ENCODE results near the gene ERGIC1. TPM values are rescaled to one million over a fixed set of nuclear protein-coding genes. Genes with fewer than 3 reads are reported as not detected.

ERGIC1 gene
- total RNA-seq, 1 experiment from 2014 or later: 77.0 TPM

- peaks cover 0 to 22% (median 16%) of the 10 kb centered on the region in 3 experiments; a peak in 5 of 7 replicates for H3K36me3 Mint-ChIP-seq (ENCODE audit: insufficient read depth in 1 of 3, low read depth in 3 of 3)
These were observed 135.9 kb downstream of the ERGIC1 start for GRCh38 chr5:172969921-172970320.

More at GRCh38 chr5:172969921-172970320, 135.9 kb downstream of the ERGIC1 start:
- H3K4me1 ChIP-seq (ENCODE audit: insufficient read depth, low read length): no peaks in the 10 kb centered on the region
- no peak overlapping the region for H3K18ac ChIP-seq (ENCODE audit: insufficient read length, low read depth, low read length)
- no peak overlapping the region for H2BK5ac ChIP-seq (ENCODE audit: insufficient read length, low read length)
- H3K27ac ChIP-seq (ENCODE audit: insufficient read length, low read depth, low read length): no peak overlapping the region
- no peak overlapping the region for H4K8ac ChIP-seq (replicated peaks; ENCODE audit: insufficient read length, low read depth, low read length)
- Mint-ChIP-seq H3K4me3 (no peak overlapping the region), H3K9me3 (no peaks in the 10 kb centered on the region), H3K27ac (no peak overlapping the region), H3K27me3 (ENCODE audit: low read depth) (peaks cover 7% of the 10 kb centered on the region), H3K4me1 (no peaks in the 10 kb centered on the region)
- no peaks in the 10 kb centered on the region for H3K79me2 ChIP-seq (ENCODE audit: insufficient read depth, low read length)
- no peak overlapping the region for H3K14ac ChIP-seq (ENCODE audit: insufficient read depth, low read length)
- TF ChIP-seq CTCF (conservative IDR thresholded peaks at IDR 0.05): no peak
- no peak overlapping the region for H4K91ac ChIP-seq (ENCODE audit: insufficient read length, low read depth, low read length)
- H2BK15ac ChIP-seq (ENCODE audit: low read depth, low read length): no peak overlapping the region
- H3K4ac ChIP-seq (ENCODE audit: low read depth, low read length): no peak overlapping the region
- no peak overlapping the region for H3K56ac ChIP-seq (ENCODE audit: insufficient read length, low read depth, low read length)
- no peak overlapping the region for H2AFZ ChIP-seq (ENCODE audit: low read length)
- no peak overlapping the region for H3K23ac ChIP-seq (ENCODE audit: insufficient read length, low read depth, low read length)
- no peaks in the 10 kb centered on the region for H4K20me1 ChIP-seq (ENCODE audit: control insufficient read depth, insufficient read depth, insufficient read length)
- H3K4me2 ChIP-seq (ENCODE audit: insufficient read depth, insufficient read length, low read length): no peak overlapping the region
- no peaks in the 10 kb centered on the region for H3K27me3 ChIP-seq (ENCODE audit: insufficient read depth, low read length)
- no peak overlapping the region for H4K5ac ChIP-seq (ENCODE audit: insufficient read length, low read depth, low read length)
- no peak overlapping the region for H2BK12ac ChIP-seq (ENCODE audit: insufficient read length, low read depth, low read length)
- WGBS (ENCODE audit: extremely low coverage, insufficient read length, low lambda C conversion rate): no CpG with 5 or more reads among the region's 2 CpGs
- no peak overlapping the region for H3T11ph ChIP-seq (ENCODE audit: low read length)
- H3K9ac ChIP-seq (ENCODE audit: extremely low read depth, insufficient read length, low read length): no peak overlapping the region
- no peaks in the 10 kb centered on the region for H3K79me1 ChIP-seq (ENCODE audit: insufficient read depth, low read depth, low read length, poor library complexity, severe bottlenecking)
- no peak overlapping the region for H2BK20ac ChIP-seq (ENCODE audit: low read depth, low read length, poor library complexity, severe bottlenecking)
- H3K9me3 ChIP-seq (ENCODE audit: control insufficient read depth, low read depth, low read length): no peaks in the 10 kb centered on the region
- DNase-seq: no peak
- H2AK5ac ChIP-seq (ENCODE audit: insufficient read length, low read length): no peak overlapping the region
- no peak overlapping the region for H2BK120ac ChIP-seq (ENCODE audit: low read depth, low read length, poor library complexity, severe bottlenecking)
- no peaks in the 10 kb centered on the region for H3K23me2 ChIP-seq (ENCODE audit: insufficient read length, low read depth, low read length, poor library complexity, severe bottlenecking)

Measured in H9 (cell line).